Left ventricle myocardium inferior (tissue), 1 donor: ENCODE results near the gene CABLES2. TPM values are rescaled to one million over a fixed set of nuclear protein-coding genes. Genes with fewer than 3 reads are reported as not detected.
A peak's percentile ranks its signal among the peaks of the same experiment; 100 is the strongest.

Experiments
- DNase-seq: peaks from one replicate; pipeline ENCODE4 v3.0.0-alpha.2; 2020
- H3K27ac ChIP-seq: fragments of 200-600 bp; replicated peaks from 2 replicates; pipeline ENCODE4 v1.8.0; 2021
- H3K27me3 ChIP-seq: fragments of 200-600 bp; 2 replicates; pipeline ENCODE4 v1.8.0; 2021; ENCODE audit warnings: low read depth
- H3K36me3 ChIP-seq: fragments of 200-600 bp; 2 replicates; pipeline ENCODE4 v1.8.0; 2021
- H3K4me1 ChIP-seq: fragments of 200-600 bp; 2 replicates; pipeline ENCODE4 v1.8.0; 2021
- H3K4me3 ChIP-seq: fragments of 200-600 bp; 2 replicates; pipeline ENCODE4 v1.8.0; 2021; ENCODE audit warnings: mild to moderate bottlenecking, moderate library complexity
- H3K9me3 ChIP-seq: fragments of 200-600 bp; replicated peaks from 2 replicates; pipeline ENCODE4 v1.8.0; 2021
- CTCF ChIP-seq: fragments of 200-600 bp; IDR thresholded peaks from 2 replicates; pipeline ENCODE4 v1.8.0; 2021; ENCODE audit warnings: antibody characterized with exemption, mild to moderate bottlenecking, borderline replicate concordance
- intact Hi-C: fragments of 100-400 bp; cut with micrococcal nuclease; formaldehyde crosslinking; loops from one replicate; pipeline ENCODE4 v1.11.0; 2022
- total RNA-seq: library from RNA; stranded (reverse); fragmentation: NEBNext Ultra II Directional; extraction: Animal tissue kit (Norgen Biotek cat#: 25700); gene quantifications from one replicate; pipeline ENCODE4 v1.2.1, GENCODE V29; 2021
- donor health status: DM: no; HTN: yes; CAD: no; lungs with severe emphysema.

CABLES2 gene
- total RNA-seq, 1 donor from 2014 or later, result 12.0 TPM

- Histone ChIP-seq H3K27me3 (no peaks in the 10 kb centered on the region), H3K36me3 (no peaks in the 10 kb centered on the region), H3K4me1 (peaks cover 67% of the 10 kb centered on the region), H3K4me3 (no peak overlapping the region), H3K27ac (no peak overlapping the region), H3K9me3 (no peaks in the 10 kb centered on the region)
- DNase-seq, result no peak
- intact Hi-C loops, result no loop called here
- TF ChIP-seq CTCF, result no peak
These were observed 35.5 kb downstream of the CABLES2 start for GRCh38 chr20:62371588-62372041.

- Histone ChIP-seq H3K4me1 (peaks cover 67% of the 10 kb centered on the region), H3K4me3 (no peak overlapping the region), H3K27ac (peak overlapping the region; percentile 97), H3K27me3 (no peaks in the 10 kb centered on the region), H3K9me3 (no peaks in the 10 kb centered on the region), H3K36me3 (no peaks in the 10 kb centered on the region)
- DNase-seq, result no peak
- intact Hi-C loops, result no loop called here
- TF ChIP-seq CTCF, result no peak
These were observed 36.1 kb downstream of the CABLES2 start for GRCh38 chr20:62370807-62371587.

- DNase-seq, result no peak
- Histone ChIP-seq H3K27ac (peak overlapping the region; percentile 97), H3K4me1 (peaks cover 67% of the 10 kb centered on the region), H3K27me3 (no peaks in the 10 kb centered on the region), H3K4me3 (no peak overlapping the region), H3K36me3 (no peaks in the 10 kb centered on the region), H3K9me3 (no peaks in the 10 kb centered on the region)
- TF ChIP-seq CTCF, result no peak
- intact Hi-C loops, result no loop called here
These were observed 36.8 kb downstream of the CABLES2 start for GRCh38 chr20:62370115-62370806.

GRCh38 chr20:62369815-62370114 lies 37.3 kb downstream of the CABLES2 start:
- Histone ChIP-seq H3K4me3 (no peak overlapping the region), H3K4me1 (peaks cover 67% of the 10 kb centered on the region), H3K27ac (peak overlapping the region; percentile 97), H3K27me3 (no peaks in the 10 kb centered on the region), H3K9me3 (no peaks in the 10 kb centered on the region), H3K36me3 (no peaks in the 10 kb centered on the region)
- DNase-seq, result no peak
- intact Hi-C loops, result no loop called here
- TF ChIP-seq CTCF, result no peak

GRCh38 chr20:62368976-62369814 lies 37.9 kb downstream of the CABLES2 start:
- intact Hi-C loops, result no loop called here

More at GRCh38 chr20:62368976-62369814, 37.9 kb downstream of the CABLES2 start:
- H3K4me1 ChIP-seq, result peaks cover 68% of the 10 kb centered on the region
- peak overlapping the region; percentile 98 for H3K4me3 ChIP-seq
- H3K27me3 ChIP-seq, result no peaks in the 10 kb centered on the region
- no peak for DNase-seq
- no peaks in the 10 kb centered on the region for H3K36me3 ChIP-seq
- peak overlapping the region; percentile 97 for H3K27ac ChIP-seq
- no peaks in the 10 kb centered on the region for H3K9me3 ChIP-seq
- TF ChIP-seq CTCF, result peak; percentile 65
